Activated CD8-positive, alpha-beta memory T cell treated with anti-CD3 and anti-CD28 coated beads for 24 hours (primary cell): Measurements from ENCODE around the gene VSIR.

Source experiments
- DNase-seq: peaks from one replicate; pipeline ENCODE4 v3.0.0-alpha.2; 2020

VSIR gene

DNA sequence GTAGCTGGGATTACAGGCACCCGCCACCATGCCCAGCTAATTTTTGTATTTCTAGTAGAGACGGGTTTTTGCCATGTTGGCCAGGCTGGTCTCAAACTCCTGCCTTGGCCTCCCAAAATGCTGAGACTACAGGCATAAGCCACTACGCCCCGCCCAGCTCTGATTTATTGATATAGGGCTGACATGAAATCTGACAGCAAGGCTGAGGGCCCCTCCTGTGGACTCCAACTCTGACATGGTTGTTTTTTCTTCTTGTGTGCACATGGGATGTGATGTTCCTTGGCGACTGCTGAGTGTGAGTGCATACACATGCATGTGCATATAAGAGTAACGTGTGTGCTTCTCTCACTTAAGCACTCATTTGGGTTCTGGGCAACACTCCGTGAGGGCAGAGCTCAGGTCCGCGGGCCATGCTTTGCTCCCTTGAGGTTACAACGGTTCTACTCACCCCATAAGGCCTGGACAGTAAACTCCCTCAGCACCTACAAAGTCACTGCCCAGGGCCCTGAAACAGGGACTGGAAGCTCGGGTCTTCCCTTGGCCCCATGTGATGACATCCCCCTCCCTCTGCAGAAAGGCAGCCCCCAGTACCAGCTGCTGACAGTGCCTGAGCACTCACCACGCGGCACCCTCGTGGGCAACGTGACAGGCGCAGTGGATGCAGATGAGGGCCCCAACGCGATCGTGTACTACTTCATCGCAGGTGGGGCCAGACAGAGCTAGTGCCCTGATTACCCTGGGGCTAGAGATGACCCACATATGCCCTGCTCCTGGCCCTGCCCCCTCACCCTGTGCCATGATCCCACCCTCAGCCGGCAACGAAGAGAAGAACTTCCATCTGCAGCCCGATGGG, 33.6 kb upstream of the VSIR start:
- no peak for DNase-seq

DNA sequence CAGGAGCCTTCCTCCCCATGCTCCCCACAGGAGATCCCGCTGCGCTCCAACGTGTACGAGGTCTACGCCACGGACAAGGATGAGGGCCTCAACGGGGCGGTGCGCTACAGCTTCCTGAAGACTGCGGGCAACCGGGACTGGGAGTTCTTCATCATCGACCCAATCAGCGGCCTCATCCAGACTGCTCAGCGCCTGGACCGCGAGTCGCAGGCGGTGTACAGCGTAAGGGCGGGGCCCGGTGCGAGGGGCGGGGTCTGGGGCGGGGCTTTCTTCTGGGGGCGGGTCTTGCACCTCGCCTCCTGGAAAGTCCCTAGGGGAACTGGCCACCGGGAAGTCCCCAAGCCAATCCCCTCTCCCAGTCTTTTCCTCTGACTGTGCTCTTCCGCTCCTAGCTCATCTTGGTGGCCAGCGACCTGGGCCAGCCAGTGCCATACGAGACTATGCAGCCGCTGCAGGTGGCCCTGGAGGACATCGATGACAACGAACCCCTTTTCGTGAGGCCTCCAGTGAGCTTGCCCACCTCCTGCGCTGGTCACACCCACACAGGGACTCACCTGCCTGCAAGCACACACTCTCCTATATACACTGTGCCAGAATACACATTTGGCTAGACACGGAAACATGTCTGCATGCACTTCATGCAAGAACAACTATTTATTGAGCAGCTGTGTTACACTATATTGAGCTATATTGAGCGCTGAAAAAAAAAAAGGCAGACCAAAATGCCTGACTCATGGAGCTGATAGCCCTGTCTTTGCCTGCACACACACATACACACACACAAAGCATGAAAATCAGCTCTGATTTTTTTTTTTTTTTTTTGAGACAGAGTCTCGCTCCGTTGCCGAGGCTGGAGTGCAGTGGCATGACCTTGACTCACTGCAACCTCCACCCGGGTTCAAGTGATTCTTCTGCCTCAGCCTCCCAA, 32.7 kb upstream of the VSIR start:
- no peak for DNase-seq

- no peak for DNase-seq
Observed at GRCh38 chr10:71804077-71804476, 30.8 kb upstream of the VSIR start.

DNA sequence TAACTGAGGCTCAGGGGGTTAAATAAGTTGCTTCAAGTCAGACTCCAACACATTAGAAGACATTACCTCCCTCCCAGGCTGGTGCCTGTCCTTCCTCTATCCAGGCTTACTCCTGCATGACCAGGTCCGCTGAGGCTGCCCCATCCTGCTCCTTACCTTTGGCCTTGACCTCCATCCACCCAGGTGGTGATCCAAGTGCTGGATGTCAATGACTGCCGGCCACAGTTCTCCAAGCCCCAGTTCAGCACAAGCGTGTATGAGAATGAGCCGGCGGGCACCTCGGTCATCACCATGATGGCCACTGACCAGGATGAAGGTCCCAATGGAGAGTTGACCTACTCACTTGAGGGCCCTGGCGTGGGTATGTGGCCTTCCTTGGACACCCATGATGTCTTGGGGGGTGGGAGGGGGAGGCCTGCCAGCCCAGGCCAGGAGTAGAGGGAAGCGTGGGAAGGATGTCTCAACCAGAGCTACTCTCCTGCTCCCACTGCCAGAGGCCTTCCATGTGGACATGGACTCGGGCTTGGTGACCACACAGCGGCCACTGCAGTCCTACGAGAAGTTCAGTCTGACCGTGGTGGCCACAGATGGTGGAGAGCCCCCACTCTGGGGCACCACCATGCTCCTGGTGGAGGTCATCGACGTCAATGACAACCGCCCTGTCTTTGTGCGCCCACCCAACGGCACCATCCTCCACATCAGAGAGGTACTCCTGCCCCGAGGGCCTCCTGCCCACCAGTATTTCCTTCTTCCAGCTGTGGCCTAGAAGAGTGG, 29.6 kb upstream of the VSIR start:
- DNase-seq, result no peak

DNA sequence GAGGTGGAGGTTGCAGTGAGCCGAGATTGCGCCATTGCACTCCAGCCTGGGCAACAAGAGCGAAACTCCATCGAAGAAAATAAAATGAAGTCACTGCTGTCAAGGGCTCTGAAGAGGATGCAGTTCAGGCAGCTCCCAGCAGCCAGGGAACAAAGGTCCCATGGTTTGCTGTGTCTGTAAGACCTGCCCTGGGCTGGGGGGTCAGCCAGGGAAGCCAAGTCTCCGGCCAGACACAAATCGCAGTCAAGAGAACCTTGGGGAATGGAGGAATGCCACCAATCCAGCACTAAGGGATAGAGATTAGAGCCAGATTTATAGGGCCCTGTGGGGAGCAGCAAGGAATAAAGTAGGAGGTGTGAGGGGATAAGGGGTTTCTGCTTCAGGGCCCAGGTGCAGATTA, 28.9 kb upstream of the VSIR start:
- no peak for DNase-seq

DNA sequence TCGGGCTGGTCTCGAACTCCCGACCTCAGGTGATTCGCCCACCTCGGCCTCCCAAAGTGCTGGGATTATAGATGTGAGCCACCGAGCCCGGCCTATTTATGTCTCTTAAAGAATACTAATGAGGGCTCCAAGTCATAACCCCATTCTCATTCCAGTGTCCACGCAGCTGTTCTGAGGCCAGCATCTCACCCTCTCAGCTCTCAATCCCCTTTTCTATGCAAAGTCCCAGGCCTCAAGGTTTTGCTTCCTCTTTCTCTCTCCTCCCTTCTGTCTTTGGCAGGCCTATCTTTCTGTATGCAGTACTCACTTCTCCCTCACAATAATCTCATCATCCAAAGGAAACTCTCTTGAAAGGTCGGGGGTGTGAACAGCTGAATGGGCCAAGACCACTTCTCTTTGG, 28.0 kb upstream of the VSIR start:
- DNase-seq, result no peak

- no peak for DNase-seq
Observed at GRCh38 chr10:71799608-71800453, 26.5 kb upstream of the VSIR start.

DNA sequence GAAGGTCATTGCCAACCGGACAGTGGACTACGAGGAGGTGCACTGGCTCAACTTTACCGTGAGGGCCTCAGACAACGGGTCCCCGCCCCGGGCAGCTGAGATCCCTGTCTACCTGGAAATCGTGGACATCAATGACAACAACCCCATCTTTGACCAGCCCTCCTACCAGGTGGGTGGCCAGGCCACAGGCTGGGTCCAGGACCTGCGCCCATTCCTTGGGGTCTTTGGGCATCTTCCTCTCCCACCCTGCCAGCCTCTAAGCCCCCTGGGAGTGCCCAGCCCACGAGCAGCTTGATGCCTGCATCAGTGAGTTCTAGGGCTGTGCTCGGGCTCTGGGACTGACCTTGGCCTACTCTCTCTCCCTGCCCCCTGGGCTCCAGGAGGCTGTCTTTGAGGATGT, 25.8 kb upstream of the VSIR start:
- DNase-seq, result no peak

GRCh38 chr10:71798308-71798624, 24.9 kb upstream of the VSIR start:
- DNase-seq, result no peak

DNA sequence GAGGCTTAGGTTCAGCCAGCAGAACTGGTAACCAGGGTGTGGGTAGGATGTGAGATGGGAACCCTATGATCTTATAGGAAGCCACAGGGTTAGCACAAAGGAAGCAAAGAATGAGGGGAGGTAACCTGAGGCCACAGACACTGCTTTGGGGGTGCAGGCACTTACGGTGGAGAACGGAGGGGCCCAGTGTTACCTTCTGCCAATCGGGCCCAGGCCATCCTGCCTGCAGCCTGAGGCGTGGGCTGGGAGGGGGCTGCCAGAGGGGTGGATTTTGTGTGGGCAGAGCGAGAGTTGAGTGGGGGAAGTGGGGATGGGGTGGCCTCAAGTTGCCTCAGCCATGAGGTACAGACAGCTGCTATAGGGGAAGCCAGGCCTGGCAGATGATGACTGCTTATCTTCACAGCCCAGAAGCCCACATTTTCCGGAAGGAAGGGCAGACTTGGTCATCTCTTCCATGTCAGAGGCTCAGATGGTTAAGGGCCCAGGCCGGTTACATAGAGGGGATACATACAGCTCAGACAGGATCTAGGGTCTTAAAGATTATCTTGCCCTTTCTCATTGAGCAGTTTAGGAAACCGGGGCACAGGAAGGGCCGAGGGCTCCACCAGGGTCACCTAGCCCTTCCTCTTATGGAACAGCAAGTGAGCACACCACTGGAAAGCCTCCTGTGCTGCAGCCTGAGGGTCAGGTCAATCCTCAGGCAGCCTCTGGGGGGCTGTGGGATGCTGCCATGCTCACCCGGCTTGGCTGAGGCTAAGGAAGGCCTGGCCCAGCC, 24.4 kb upstream of the VSIR start:
- no peak for DNase-seq

DNA sequence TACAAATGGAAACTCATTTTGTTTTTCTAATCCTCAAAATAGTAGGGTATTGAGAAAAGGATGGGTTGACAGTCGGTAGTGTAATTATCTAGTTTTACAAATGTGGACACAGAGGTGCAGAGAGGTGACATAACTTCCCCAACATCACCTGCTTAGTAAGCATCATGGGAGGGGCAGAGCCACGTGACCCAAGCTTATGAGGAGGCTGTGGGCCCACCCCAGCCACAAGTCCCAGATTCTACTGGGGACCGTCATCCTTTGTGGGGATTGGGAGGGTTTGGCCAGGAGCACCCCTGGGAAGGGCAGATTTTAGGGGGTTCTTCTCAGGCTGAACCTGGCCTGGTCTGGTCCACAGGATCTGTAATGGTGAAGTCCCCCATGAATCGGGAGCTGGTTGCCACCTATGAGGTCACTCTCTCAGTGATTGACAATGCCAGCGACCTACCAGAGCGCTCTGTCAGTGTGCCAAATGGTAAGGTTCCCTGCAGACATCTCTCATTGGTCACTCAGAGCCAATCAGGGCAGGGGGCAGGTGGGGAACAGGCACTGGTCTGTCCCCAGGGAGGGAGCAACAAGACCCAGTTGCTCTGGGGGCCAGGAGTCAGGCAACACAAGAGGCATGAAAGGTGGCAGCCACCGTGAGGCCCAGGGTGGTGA, 23.6 kb upstream of the VSIR start:
- DNase-seq, result no peak

DNA sequence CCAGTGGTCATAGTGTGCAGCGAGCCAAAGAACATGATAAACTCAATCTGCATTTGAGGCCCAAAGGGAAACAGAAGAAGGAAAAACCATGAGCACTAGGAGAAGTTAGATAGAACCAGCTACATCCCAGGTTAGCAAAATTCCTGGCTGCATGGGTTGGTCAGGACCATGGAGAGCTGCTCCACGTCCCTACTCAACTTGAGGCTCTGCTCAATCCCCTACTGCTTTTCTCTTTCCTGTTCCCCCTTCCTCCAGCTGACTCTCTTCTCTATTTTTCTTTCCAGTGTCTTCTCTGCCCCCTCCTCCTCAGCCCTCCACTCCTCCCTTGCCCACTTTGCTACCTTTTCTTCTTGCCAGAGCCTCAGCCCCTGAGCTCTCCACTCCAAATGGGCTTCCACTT, 21.9 kb upstream of the VSIR start:
- DNase-seq, result no peak

- DNase-seq, result no peak
Observed at GRCh38 chr10:71790749-71791440, 17.6 kb upstream of the VSIR start.

DNA sequence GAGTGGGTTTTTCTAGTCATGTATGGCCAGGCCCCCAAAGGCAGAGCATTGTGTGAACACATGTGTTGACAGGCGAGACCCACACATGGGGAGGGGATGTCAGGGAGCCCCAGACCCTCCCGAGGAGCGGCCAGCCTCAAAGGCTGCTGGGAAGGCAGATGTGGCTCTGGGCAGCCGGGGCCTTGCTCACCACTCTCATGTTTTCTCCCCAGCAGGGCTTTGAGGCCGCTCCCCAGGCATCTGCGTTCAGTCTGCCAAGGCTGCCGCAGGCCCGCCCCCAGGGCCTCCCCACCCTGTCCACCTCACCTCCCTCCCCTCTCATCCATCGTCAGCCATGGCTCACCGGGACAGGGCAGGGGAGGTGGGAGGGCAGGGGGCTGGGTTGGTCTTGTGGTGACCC, 16.6 kb upstream of the VSIR start:
- no peak for DNase-seq

GRCh38 chr10:71788954-71789353, 15.6 kb upstream of the VSIR start:
- DNase-seq, result no peak

GRCh38 chr10:71784679-71785272, 11.5 kb upstream of the VSIR start:
- no peak for DNase-seq

DNA sequence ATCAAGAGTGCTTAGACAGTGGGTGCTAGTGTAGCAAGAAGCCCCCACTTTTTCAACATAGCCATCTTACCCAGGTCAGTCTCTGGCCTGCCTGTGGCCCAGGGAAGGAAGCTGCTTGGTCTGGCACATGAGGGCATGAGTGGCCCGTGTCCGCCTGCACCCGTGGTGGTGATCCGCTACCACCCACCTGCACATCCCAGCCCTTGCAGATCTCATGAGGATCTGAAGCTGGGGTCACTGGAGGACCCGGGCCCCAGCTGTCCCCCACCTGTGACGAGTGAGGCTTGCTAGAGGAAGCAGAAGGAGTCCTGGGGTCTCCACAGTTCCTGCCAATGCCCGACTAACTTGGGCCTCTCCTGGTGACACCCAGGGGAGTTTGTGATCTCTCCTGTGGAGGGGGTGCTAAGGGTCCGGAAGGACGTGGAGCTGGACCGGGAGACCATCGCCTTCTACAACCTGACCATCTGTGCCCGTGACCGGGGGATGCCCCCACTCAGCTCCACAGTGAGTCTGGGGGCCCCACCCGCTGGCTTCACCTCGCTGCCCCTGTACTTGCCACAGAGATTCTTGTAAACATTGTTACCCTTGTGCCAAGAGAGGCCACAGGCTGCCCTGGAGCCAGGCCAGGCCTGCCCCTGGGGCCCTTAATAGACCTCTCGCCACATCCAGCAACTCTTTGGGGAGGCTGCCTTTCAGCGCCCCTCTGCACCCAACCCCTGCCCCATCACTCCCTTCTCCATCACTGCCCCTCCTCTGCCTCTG, 10.8 kb upstream of the VSIR start:
- DNase-seq, result no peak

- no peak for DNase-seq
Observed at GRCh38 chr10:71782917-71783490, 9.7 kb upstream of the VSIR start.
